Measurements from ENCODE around the gene OVCA2.

Gene OVCA2

GRCh38 chr17:2034157-2034556 lies 7.7 kb upstream of the OVCA2 start:
- H3K27ac ChIP-seq = no peak overlapping the region
- no peaks in the 10 kb centered on the region for H3K27me3 ChIP-seq (replicated peaks)
- in situ Hi-C loops (cut with HindIII; ENCODE audit: low pct_ligation_motif_present, low sequenced_read_pairs) = no loop called here
- TF ChIP-seq, protein P1, sequence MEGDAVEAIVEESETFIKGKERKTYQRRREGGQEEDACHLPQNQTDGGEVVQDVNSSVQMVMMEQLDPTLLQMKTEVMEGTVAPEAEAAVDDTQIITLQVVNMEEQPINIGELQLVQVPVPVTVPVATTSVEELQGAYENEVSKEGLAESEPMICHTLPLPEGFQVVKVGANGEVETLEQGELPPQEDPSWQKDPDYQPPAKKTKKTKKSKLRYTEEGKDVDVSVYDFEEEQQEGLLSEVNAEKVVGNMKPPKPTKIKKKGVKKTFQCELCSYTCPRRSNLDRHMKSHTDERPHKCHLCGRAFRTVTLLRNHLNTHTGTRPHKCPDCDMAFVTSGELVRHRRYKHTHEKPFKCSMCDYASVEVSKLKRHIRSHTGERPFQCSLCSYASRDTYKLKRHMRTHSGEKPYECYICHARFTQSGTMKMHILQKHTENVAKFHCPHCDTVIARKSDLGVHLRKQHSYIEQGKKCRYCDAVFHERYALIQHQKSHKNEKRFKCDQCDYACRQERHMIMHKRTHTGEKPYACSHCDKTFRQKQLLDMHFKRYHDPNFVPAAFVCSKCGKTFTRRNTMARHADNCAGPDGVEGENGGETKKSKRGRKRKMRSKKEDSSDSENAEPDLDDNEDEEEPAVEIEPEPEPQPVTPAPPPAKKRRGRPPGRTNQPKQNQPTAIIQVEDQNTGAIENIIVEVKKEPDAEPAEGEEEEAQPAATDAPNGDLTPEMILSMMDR (IDR thresholded peaks at IDR 0.05; ENCODE audit: low read depth, low read length, missing control alignments) = no peak
- no peak for DNase-seq
- no peak overlapping the region for H3K4me3 ChIP-seq (ENCODE audit: low read depth, low read length)
- H3K36me3 ChIP-seq (replicated peaks) = peaks cover 18% of the 10 kb centered on the region

GRCh38 chr17:2034806-2035540 lies 6.8 kb upstream of the OVCA2 start:
- no peak overlapping the region for H3K4me3 ChIP-seq (ENCODE audit: low read depth, low read length)
- no peak overlapping the region for H3K27ac ChIP-seq
- H3K27me3 ChIP-seq (replicated peaks) = no peaks in the 10 kb centered on the region
- in situ Hi-C loops (cut with HindIII; ENCODE audit: low pct_ligation_motif_present, low sequenced_read_pairs) = no loop called here
- no peak for DNase-seq
- TF ChIP-seq, protein P1 (IDR thresholded peaks at IDR 0.05; ENCODE audit: low read depth, low read length, missing control alignments) = no peak
- H3K36me3 ChIP-seq (replicated peaks) = peaks cover 18% of the 10 kb centered on the region

DNA sequence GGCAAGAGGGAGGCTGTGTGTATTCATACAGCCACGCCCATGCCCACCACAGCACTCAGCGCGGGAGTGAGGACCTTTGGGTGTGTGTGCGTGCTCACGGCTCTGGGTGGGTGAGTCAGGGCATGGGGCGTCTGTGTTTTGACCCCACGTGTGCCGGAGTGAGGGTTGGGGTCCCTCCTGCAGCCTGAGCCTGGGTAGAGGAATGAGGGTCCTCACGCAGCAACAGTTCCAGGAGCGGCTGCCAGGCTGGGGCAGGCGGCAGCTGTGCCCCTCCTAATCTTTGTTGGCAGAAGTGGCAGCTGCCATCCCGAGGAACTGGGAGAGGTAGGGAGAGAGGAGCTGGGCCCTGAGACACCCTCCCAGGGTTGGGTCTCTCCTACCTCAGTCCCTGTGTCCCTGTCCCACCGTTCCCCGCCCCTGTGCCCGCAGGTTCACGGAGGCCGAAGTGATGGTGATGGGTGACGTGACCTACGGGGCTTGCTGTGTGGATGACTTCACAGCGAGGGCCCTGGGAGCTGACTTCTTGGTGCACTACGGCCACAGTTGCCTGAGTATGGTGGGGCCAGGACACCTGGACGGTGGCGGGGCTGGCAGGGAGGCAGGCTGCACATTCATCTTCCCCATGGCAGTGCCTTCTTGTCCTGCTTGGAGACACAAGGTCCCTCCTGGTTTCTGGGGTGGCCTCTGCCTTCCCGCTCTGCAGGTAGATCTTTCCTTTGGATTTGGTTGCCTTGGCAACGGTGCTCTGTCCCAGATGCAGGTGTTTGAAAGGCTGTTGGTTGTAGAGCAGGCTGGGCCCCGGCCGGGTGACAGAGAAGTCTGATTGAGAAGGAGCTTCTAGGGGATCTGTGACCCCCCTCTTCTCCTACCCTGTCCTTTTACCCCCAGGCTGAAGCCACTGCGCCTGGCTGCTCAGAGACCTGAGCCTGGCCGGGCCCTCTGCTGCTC lies 6.0 kb upstream of the OVCA2 start:
- Histone ChIP-seq H3K27ac (no peak overlapping the region), H3K27me3 (replicated peaks) (no peaks in the 10 kb centered on the region), H3K4me3 (ENCODE audit: low read depth, low read length) (no peak overlapping the region), H3K36me3 (replicated peaks) (peaks cover 18% of the 10 kb centered on the region)
- TF ChIP-seq, protein P1 (IDR thresholded peaks at IDR 0.05; ENCODE audit: low read depth, low read length, missing control alignments) = no peak
- in situ Hi-C loops (cut with HindIII; ENCODE audit: low pct_ligation_motif_present, low sequenced_read_pairs) = no loop called here
- no peak for DNase-seq

DNA sequence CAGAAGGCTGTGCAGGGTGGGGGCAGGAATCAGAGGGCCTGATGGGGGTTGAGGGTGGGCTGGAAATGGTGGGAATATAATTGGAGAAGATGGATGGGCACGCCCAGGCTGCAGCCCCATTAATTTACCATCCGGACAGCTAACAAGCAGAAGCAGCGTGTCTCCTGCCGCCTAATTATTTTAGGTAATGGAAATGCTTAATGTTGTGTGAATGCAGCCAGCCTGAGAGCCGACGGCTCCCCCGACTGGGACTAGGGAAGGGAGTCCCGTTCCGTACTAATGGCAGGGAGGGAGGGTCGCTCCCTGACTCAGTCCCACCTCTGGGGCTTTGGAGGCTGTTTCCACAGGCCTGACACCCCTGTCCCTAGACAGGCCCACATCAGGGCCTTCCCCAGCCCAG lies 4.7 kb upstream of the OVCA2 start:
- in situ Hi-C loops (cut with HindIII; ENCODE audit: low pct_ligation_motif_present, low sequenced_read_pairs) = no loop called here
- Histone ChIP-seq H3K4me3 (ENCODE audit: low read depth, low read length) (no peak overlapping the region), H3K36me3 (replicated peaks) (peaks cover 18% of the 10 kb centered on the region), H3K27me3 (replicated peaks) (no peaks in the 10 kb centered on the region), H3K27ac (no peak overlapping the region)
- DNase-seq = no peak
- TF ChIP-seq, protein P1 (IDR thresholded peaks at IDR 0.05; ENCODE audit: low read depth, low read length, missing control alignments) = no peak

DNA sequence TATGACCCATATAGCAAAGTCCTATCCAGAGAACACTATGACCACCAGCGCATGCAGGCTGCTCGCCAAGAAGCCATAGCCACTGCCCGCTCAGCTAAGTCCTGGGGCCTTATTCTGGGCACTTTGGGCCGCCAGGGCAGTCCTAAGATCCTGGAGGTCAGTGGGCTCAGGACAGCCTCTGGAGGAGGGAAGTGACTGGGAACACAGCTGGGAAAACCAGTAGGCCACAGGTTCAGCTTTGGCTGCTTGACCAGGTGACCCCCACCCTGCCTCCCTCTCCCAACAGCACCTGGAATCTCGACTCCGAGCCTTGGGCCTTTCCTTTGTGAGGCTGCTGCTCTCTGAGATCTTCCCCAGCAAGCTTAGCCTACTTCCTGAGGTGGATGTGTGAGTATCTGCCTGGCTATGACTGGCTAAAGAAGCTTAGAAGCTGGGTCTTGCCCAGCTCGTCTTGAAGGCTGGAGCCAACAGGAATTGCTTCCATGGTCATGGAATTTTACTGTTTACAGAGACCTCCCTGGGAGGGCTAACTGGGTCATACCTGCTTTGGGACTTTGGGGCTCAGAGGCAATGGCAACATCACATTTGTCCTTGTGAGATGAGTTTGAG lies 1.5 kb upstream of the OVCA2 start:
- Histone ChIP-seq H3K4me3 (ENCODE audit: low read depth, low read length) (no peak overlapping the region), H3K27me3 (replicated peaks) (no peaks in the 10 kb centered on the region), H3K27ac (no peak overlapping the region), H3K36me3 (replicated peaks) (peaks cover 23% of the 10 kb centered on the region)
- in situ Hi-C loops (cut with HindIII; ENCODE audit: low pct_ligation_motif_present, low sequenced_read_pairs) = no loop called here
- TF ChIP-seq, protein P1 (IDR thresholded peaks at IDR 0.05; ENCODE audit: low read depth, low read length, missing control alignments) = no peak
- DNase-seq = no peak

Data from brain microvascular endothelial cell (primary cell).